Right lung (tissue), 5 donors: ENCODE data around the gene SLBP. TPM values are rescaled to one million over a fixed set of nuclear protein-coding genes. Genes with fewer than 3 reads are reported as not detected.
"Not testable (repeated sequence)": the region's sequence is repeated elsewhere in the genome, so short reads cannot be mapped to it uniquely, and the experiment has no call there.

ENCODE experiments used
- DNase-seq, 2 donors: peaks; one replicate each; pipeline ENCODE4 v3.0.0-alpha.2; 2013
- polyA plus RNA-seq, 5 donors: library from polyadenylated mRNA; unstranded; fragments of 120-200 nt; gene quantifications; one replicate each; pipeline versions ENCODE4 v1.2.1 to v1.2.3, GENCODE V29; 2013; ENCODE audit warnings: inconsistent platforms in 1 of 5, low replicate concordance in 1 of 5; ENCODE audit not compliant: insufficient read length in 5 of 5, insufficient read depth in 1 of 5

Gene SLBP
- polyA plus RNA-seq, 5 donors, result 57.2 to 82.7 (median 68.3) TPM

DNA sequence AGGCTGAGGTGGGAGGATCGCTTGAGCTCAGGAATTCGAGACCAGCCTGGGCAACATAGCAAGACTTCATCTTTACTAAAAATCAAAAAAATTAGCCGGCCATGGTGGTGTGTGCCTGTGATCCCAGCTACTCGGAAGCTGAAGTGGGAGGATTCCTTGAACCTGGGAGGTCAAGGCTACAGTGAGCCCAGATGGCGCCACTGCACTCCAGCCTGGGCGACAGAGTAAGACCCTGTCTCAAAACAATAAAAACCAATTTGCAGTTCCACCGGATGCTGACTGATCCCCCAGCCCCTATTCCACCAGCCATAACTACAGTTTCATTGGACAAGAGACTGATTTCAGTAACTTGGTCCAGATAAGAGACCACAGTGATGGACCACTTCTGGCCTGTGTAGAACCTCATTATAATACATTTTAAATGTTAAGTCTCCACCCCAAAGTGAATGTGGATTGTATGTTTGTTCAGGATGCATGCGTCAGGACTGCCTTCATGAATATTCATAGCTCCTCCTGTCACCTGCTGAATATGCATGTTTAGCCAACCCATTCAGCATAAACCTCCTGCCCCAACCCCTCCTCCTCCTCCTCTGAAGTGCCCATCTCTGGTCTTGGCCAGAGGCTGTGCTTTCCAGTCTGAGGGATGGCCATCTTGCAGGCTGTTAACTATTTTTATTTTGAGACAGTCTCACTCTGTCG, 2.3 kb upstream of the SLBP start:
- no peak for DNase-seq

DNA sequence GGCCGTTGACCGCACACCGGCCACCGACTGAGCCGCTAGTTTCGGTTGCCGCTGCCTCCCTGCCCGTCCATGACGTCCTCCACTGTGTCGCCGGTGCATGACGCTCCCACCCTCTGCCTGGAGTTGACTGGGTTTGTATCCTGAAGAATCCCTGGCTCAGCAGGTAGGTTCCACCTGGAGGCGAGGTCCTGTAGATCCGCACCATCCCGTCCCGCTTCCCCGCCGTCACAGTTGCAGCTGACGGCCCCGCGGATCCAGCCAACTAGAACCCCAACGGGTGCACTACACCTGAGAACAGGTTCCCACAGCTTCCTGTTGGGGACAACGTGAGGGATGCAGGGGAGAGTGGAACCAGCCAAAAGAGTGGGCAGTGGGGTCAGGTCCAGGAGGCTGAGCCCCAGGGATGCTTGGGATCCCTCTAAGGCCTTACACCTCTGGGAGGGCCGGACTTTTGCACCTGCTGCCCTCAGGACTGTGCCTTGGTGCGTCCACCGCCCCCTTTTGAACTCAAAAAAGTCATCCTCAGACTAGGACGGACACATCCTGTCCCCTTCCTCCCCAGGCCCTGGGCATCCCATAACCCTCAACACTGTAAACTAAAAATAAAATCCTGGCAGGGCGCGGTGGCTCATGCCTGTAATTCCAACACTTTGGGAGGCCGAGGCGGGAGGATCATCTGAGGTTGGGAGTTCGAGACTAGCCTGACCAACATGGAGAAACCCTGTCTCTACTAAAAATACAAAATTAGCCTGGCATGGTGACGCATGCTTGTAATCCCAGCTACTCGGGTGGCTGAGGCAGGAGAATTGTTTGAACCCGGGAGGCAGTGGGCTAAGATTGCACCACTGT, 1.1 kb upstream of the SLBP start:
- no peak for DNase-seq

DNA sequence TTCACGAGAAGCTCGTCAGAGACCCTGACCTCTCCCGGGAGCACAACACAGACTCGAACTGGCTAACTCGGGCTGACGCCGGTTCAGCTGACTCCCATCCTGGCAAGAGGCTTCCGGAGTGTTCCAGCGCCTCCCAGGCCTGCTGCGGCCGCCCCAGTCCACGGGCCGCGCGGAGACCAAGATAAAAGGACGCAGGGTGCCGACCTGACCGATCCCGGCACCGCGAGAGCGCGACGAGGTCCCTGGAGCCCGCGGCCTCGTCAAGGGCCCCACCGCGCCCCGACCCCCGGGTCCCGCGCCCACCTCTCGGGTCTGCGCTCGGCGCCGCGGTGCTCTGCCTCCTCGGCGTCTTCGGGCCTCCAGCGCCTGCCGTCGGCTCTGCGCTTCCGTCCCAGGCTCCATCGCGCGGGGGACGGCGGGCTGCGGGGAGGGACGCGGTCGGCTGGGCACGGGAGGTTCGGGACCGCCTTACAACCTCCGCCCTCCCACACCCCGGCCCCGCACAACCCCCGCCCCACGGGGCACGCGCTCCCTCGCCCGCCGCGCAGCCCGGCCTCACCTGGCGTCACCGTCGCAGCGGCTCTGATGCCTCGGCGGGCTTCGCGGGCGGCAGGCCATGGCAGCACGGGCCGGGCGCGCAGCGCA, 426 bp downstream of the SLBP start:
- DNase-seq, result no peak

DNA sequence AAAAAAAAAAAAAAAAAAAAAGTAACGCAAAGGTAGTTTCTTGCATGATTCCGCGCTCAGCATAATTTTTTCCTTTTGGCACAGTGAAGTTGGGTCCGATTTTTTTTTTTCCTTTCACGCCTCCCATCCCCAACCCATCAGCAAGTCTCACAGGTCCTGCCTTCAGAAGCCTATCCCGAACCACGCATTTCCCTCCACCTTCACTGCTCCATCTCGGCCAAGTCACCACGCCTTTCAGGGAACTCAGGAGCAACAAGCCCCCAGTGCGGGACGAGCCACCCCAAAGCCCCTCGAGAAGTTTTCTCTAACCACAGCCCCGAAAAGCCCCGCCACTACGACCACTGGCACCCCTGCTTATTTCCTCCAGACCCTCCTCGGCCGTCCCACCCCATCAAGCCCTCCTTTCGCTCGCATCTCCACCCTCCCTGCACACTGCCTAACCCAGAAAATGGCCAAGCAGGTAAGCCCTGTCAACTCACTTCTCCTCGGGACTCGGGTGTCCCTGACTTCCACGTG, 1.0 kb downstream of the SLBP start:
- DNase-seq, result no peak

GRCh38 chr4:1708581-1708980, 3.5 kb downstream of the SLBP start:
- DNase-seq, result no peak

DNA sequence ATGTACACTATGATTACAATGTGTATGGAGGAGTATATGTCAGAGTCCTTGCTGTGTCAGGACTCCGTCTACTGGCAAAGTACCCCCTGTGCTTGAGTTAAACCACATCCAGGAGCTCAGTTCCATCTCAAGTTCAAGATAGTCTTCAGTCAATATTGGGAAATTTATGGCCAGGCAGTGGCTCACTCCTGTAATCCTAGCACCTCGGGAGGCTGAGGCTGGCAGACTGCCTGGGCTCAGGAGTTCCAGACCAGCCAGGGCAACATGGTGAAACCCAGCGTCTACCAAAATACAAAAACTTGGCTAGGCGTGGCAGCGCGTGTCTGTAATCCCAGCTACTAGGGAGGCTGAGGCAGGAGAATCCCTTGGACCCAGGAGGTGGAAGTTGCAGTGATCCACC, 5.8 kb downstream of the SLBP start:
- no peak for DNase-seq

GRCh38 chr4:1705732-1706131, 6.4 kb downstream of the SLBP start:
- DNase-seq, result no peak

GRCh38 chr4:1703867-1704266, 8.3 kb downstream of the SLBP start:
- no peak for DNase-seq

- DNase-seq, result not testable (repeated sequence)
Measured at GRCh38 chr4:1701671-1702070, 10.4 kb downstream of the SLBP start.

DNA sequence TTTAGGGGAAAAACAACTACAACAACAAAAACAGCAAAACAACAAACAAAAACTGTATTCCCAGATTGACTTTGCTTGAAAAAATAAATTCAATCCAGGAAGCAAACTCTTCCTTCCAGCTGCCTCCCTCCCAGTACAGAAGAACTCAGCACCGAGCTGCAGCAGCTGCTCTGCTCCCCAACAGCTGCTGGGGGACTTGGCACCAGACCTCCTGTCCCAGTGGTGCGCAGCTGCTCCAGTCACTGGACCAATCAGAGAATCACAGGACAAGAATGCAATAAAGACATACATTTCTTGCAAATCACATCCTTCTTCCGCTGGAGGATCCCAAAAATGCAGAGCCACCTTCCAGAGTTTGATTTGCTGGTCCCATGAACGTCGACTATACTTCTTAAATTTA, 16.2 kb downstream of the SLBP start:
- no peak for DNase-seq

- DNase-seq, result peak in 1 of 2 donors; percentile 48
Measured at GRCh38 chr4:1693131-1693896, 18.8 kb downstream of the SLBP start.

DNA sequence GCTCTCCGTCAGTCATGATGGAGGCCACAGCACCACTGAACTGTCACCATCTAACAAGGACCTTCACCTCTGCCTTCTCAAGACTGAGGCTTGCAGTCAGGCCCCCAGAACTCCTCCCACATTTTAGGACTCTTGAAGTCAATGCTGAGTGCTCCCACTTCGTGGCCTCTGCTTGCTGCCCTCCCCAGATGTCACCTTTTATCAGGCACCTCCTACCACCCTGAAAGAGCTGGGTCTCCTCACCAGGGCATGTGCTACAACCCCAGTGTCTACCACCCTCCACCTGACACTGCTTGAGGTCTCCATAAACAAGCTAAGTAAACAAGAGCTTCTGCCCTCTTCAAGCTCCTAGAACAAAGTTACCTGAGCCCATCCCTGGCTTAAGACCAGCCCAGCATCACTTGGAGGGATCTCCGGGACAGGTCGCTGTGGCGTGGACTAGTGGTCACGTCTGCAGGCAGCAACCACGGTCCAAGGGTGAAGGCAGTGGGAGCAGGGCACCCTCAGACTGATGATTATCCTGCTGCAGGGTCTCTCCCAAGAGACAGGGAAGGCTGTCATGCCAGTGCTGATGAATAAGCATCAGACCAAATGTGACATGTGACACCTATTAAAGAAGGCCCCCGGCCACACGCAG, 20.3 kb downstream of the SLBP start:
- no peak for DNase-seq

- no peak for DNase-seq
Measured at GRCh38 chr4:1690698-1691097, 21.4 kb downstream of the SLBP start.

- no peak for DNase-seq
Measured at GRCh38 chr4:1686440-1687036, 25.6 kb downstream of the SLBP start.

DNA sequence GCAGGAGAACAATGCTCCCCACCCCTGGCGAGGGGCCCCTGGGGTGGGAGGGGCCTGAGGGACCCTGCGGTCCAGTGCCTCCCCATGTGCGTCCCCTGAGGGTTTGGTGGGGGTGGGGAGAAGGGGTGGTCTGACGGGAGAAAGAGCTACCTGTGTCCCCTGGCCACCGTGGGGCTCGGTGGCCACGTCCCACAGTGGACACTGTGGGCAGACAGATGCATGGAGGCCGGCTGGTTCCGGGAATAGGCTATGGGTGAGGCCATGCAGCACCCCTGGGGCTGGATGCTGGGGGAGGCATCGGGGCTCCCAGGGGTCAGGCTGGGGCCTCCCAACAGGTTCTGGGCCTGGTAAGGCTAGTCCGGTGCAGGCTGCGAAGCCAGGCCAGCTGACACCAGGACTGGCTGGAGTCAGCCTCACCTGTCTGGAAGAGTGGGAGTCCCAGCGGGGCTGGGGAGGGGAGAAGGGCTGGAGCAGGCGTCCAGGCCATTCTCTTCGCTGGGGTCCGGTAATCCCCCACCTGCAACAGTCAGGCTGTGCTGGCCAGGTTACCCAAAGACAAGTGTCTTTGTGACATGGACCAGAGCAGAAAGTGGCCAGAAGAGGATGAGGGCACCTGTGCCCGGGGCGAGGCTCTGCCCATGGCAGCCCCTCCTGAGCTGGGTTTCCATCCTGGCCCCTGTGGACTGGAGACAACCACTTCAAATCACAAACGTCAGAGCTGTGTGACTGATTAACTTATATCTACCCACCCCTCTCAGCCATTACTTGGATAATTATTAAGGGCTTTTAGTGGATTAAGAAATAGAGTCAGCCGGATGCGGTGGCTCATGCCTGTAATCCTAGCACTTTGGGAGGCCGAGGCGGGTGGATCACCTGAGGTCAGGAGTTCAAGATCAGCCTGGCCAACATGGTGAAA, 26.6 kb downstream of the SLBP start:
- no peak for DNase-seq

DNA sequence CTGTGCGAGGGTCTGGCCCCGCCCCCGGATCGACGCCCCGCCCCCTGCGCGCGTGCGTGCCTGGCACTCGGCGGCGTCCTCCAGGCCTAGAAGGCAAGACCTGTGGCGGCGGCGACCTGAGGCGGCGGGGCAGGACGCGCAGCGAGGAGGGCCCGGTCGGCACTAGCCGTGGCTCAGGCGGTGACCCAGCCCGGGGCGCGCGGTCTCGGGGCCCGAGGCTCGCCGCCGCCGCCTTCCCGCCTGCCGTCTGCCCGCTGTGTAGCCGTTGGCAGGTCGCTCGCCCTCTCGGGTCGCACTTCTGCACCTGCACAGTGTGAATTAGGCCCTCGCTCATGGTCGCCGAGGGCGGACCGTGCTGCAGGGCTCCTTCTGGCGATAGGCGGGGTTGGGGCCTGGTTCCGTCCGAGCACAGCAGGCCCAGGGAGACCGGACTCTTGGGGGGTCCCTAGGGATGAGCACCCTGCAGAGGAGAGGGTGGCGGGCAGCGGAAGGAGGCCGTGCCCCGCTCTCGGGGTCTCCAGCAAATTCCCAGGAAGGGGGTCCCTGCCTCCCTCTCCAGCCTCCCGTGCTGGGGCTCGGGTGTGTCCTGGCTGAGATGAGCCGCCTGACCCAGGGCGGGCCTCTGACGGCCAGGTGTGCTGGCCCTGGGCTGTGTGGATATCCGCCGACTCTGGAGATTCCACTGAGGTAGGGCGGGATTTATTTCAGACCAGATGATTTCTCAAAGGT, 27.4 kb downstream of the SLBP start:
- DNase-seq, result no peak

DNA sequence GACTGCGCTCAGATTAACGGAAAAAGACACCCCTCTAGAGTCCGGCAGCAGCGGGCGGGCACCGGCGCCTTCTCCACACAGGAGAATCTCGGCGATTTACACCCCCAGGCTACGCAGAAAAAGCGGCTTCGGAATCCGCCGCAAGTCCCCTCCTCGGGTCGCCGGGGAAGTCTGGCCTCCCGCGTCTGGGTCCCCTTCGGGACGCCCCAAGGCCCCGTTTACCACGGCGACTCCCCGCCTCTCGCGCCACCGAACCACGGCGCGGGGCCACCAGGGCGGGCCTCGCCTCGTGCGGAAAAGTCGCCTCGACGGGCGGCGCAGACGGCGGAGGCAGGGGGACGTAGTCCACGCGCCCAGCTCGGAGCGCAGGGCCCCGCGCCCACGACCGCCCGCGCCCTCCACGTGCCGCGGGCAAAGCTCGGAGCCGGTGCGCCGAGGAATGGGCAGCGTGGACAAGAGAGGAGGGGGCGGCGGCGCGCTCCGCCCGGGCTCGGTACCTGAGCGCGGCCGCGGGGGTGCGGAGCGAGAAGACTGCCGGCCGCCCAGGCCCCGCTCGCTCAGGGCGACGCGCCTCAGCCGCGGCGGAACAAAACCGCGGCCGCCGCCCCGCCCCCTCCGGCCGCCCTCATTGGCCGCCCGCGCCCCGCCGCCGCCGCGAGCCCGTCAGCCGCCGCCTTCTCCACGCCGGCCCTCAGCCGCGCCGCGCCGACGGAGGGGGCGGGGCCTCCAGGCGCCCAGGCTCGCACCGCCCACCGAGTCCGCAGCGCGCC, 28.2 kb downstream of the SLBP start, which contains the start of gene FAM53A:
FAM53A (minus strand) TSS at position 578 of the 770 bp plus-strand sequence. CDS start 15,572 bp downstream, outside the sequence.
- peak; percentile 81 to 83 for DNase-seq

DNA sequence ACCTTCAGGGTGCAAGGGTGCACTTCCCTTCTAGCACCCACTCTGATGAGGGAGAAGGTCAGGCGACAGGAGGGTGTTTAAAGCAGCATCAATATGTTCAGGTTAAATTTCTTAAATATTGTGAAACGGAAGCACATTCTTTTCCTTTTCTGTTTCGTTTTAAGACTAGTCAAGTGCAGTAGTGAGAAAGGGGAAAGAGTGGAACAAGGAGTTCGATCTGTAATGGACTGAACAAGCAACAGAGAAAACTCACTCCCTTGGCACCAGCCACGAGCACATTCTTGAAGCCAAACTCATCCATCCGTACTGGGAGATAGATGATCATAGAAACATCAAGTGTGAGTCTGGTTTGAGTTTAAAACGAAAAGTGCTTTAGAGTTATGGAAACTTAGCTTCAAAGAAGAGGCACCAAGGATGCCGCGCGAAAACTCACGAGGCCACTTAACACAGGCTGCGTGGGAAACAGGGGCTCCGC, 28.8 kb downstream of the SLBP start:
- no peak for DNase-seq
